HepG2 (cell line): ENCODE data around the gene MT1A. TPM values are rescaled to one million over a fixed set of nuclear protein-coding genes. Genes with fewer than 3 reads are reported as not detected.
A peak's percentile ranks its signal among the peaks of the same experiment; 100 is the strongest.

Source experiments
- ARID4A ChIP-seq: sonication (generic); formaldehyde crosslinking; IDR thresholded peaks from 2 replicates; pipeline ENCODE4 v1.5.0; 2020; ENCODE audit warnings: mild to moderate bottlenecking, missing genetic modification reagents, borderline replicate concordance
- CHD2 ChIP-seq: IDR thresholded peaks from 2 replicates; pipeline ENCODE4 v1.6.1; 2011; ENCODE audit warnings: low read depth, low read length, improper control_type of control experiment
- HMGXB3 ChIP-seq: sonication (generic); formaldehyde crosslinking; IDR thresholded peaks from 2 replicates; pipeline ENCODE4 v1.4.0; 2020; ENCODE audit warnings: missing genetic modification reagents, borderline replicate concordance
- HNRNPLL ChIP-seq: fragments of 200-400 bp; formaldehyde crosslinking; IDR thresholded peaks from 2 replicates; pipeline ENCODE4 v1.6.1; 2017; ENCODE audit warnings: mild to moderate bottlenecking, low read depth, low read length; ENCODE audit not compliant: poor library complexity, severe bottlenecking
- HOXD1 ChIP-seq: sonication (generic); formaldehyde crosslinking; IDR thresholded peaks from 2 replicates; pipeline ENCODE4 v1.5.0; 2020; ENCODE audit warnings: missing genetic modification reagents
- MYPOP ChIP-seq: sonication (generic); formaldehyde crosslinking; IDR thresholded peaks from 2 replicates; pipeline ENCODE4 v1.8.1; 2023; ENCODE audit warnings: mild to moderate bottlenecking, moderate library complexity, missing genetic modification reagents
- MZF1 ChIP-seq: sonication (generic); formaldehyde crosslinking; IDR thresholded peaks from 2 replicates; pipeline ENCODE4 v1.8.1; 2023; ENCODE audit warnings: mild to moderate bottlenecking, missing genetic modification reagents, borderline replicate concordance
- NFYB ChIP-seq: sonication (generic); formaldehyde crosslinking; IDR thresholded peaks from 2 replicates; pipeline ENCODE4 v1.4.0; 2020; ENCODE audit warnings: missing genetic modification reagents
- NRL ChIP-seq: sonication (generic); formaldehyde crosslinking; IDR thresholded peaks from 2 replicates; pipeline ENCODE4 v1.5.0; 2020; ENCODE audit warnings: missing genetic modification reagents, mild to moderate bottlenecking, moderate library complexity, borderline replicate concordance
- PRDM4 ChIP-seq: sonication (generic); formaldehyde crosslinking; IDR thresholded peaks from 2 replicates; pipeline ENCODE4 v1.9.0; 2021; ENCODE audit warnings: missing genetic modification reagents, borderline replicate concordance
- RBM22 ChIP-seq: fragments of 200-400 bp; formaldehyde crosslinking; optimal IDR thresholded peaks from 2 replicates; pipeline ENCODE3; 2017; ENCODE audit warnings: mild to moderate bottlenecking, low read length, moderate library complexity
- TBX3 ChIP-seq: fragments of 450-650 bp; IDR thresholded peaks from 2 replicates; pipeline ENCODE4 v1.6.1; 2017; ENCODE audit warnings: antibody characterized with exemption, mild to moderate bottlenecking, inconsistent platforms, borderline replicate concordance
- ZNF441 ChIP-seq: sonication (generic); formaldehyde crosslinking; IDR thresholded peaks from 2 replicates; pipeline ENCODE4 v1.7.0; 2021; ENCODE audit warnings: missing genetic modification reagents, borderline replicate concordance
- ZNF501 ChIP-seq: sonication (generic); formaldehyde crosslinking; IDR thresholded peaks from 2 replicates; pipeline ENCODE4 v1.5.1; 2020; ENCODE audit warnings: mild to moderate bottlenecking, moderate library complexity, missing genetic modification reagents
- ZNF567 ChIP-seq: sonication (generic); formaldehyde crosslinking; IDR thresholded peaks from 2 replicates; pipeline ENCODE4 v1.8.1; 2023; ENCODE audit warnings: mild to moderate bottlenecking, missing genetic modification reagents, borderline replicate concordance
- polyA plus RNA-seq, 8 experiments: library from polyadenylated mRNA; depleted of rRNA in 3 of 8; stranded (reverse) in 7 of 8; unstranded in 1 of 8; fragments of >200 nt; fragmentation: Illumina TruSeq in 4 of 8; extraction: Trizol in 4 of 8; gene quantifications; 2 replicates each; pipeline versions ENCODE4 v1.2.1 to v1.2.3, GENCODE V29; 2011 to 2016; ENCODE audit warnings: low read depth in 4 of 8, missing spikeins in 1 of 8, mixed read lengths in 1 of 8; ENCODE audit not compliant: insufficient read depth in 1 of 8
- total RNA-seq, 5 experiments: library from RNA; depleted of rRNA; stranded (reverse); fragments of >200 nt; fragmentation: Illumina TruSeq; extraction: Trizol; gene quantifications; 2 replicates each; pipeline ENCODE4 v1.2.3, GENCODE V29; 2016; ENCODE audit warnings: low read depth in 1 of 5

Gene MT1A
- total and polyA plus RNA-seq, 2 of the 13 experiments (the other 11 are each of a cell fraction or from before 2014, with no cell fraction given): 8.3 to 10.4 TPM

GRCh38 chr16:56625140-56625942, 13.1 kb upstream of the MT1A start, which contains the start of gene MT1E (continued):
- TF ChIP-seq HMGXB3 (no peak), MYPOP (CRISPR knock-in tag) (peak; percentile 89), ARID4A (CRISPR knock-in tag) (peak; percentile 36; the same call in 1 of the 2 replicates), PRDM4 (CRISPR knock-in tag) (no peak), HNRNPLL (peak; percentile 95), ZNF441 (CRISPR knock-in tag) (0 out of 2 replicates have a peak, but pooled peaks have one; percentile 11), ZNF567 (CRISPR knock-in tag) (no peak), TBX3 (0 out of 2 replicates have a peak, but pooled peaks have one; percentile 19), ZNF501 (CRISPR knock-in tag) (peak; percentile 18; the same call in 1 of the 2 replicates), HOXD1 (CRISPR knock-in tag) (no peak), MZF1 (CRISPR knock-in tag) (no peak), NFYB (CRISPR knock-in tag) (0 out of 2 replicates have a peak, but pooled peaks have one; percentile 3), CHD2 (no peak), RBM22 (no peak), NRL (CRISPR knock-in tag) (peak; percentile 91; the same call in 1 of the 2 replicates)
